Spleen (tissue), 7 donors: Measurements from ENCODE around the gene LPCAT2.

Experiments used
- CTCF ChIP-seq, 11 experiments: fragments of 200-600 bp in 7 of 11; fragments of 450-650 bp in 4 of 11; sonication (generic) in 4 of 11; IDR thresholded peaks in 8 of 11; conservative IDR thresholded peaks in 3 of 11; 1 replicate in 7 of 11; 2 replicates in 4 of 11; pipeline versions ENCODE4 v1.4.0 to v1.8.0; 2016 to 2021; ENCODE audit warnings: antibody characterized with exemption in 11 of 11, inconsistent platforms in 4 of 11, mild to moderate bottlenecking in 1 of 11
- POLR2A ChIP-seq, 3 donors: fragments of 450-650 bp; IDR thresholded peaks; one replicate each; pipeline ENCODE4 v1.5.1; 2017; ENCODE audit warnings: antibody characterized with exemption in 3 of 3, mild to moderate bottlenecking in 1 of 3
- POLR2AphosphoS5 ChIP-seq, 3 donors: sonication (generic); formaldehyde crosslinking; IDR thresholded peaks; one replicate each; pipeline ENCODE4 v1.5.1; 2017; ENCODE audit warnings: antibody characterized with exemption in 3 of 3
- donor health status: DM: no; HTN: no; CAD: no; lungs with moderate emphysema.
- donor health status: DM: no; HTN: no; CAD: no.
- donor health status: DM: no; HTN: no; CAD: no.

DNA sequence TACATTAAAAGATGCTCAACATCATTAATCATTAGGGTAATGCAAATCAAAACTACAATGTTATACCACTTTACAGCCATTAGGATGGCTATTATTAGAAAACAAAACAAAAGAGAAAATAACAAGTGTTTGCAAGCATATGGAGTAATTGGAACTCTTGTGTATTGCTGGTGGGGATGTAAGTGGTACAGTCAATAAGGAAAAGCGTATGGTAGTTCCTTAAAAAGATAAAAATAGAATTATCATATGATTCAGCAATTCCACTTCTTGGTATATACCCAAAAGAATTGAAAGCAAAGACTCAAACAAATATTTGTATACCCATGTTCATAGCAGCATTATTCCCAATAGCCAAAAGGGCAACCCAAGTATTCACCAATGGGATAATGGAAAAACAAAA is 56.2 kb downstream of the LPCAT2 start:
- TF ChIP-seq POLR2A (IDR thresholded peaks at IDR 0.05): no peak
- no peak for TF ChIP-seq CTCF (IDR thresholded peaks at IDR 0.05 in 8 of 11, conservative IDR thresholded peaks at IDR 0.05 in 3 of 11)
- TF ChIP-seq POLR2AphosphoS5 (IDR thresholded peaks at IDR 0.05): no peak
